C4-2B (cell line): Measurements from ENCODE around the gene AGPS.
"Not testable (repeated sequence)": the region's sequence is repeated elsewhere in the genome, so short reads cannot be mapped to it uniquely, and the experiment has no call there.

Experiments
- ZFX ChIP-seq: fragments of 450-650 bp; IDR thresholded peaks from 2 replicates; pipeline ENCODE4 v1.6.1; 2017
- TF ChIP-seq, protein P1 (sequence below): fragments of 450-650 bp; conservative IDR thresholded peaks from 2 replicates; pipeline ENCODE4 v1.5.1; 2017; ENCODE audit warnings: mild to moderate bottlenecking

DNA sequence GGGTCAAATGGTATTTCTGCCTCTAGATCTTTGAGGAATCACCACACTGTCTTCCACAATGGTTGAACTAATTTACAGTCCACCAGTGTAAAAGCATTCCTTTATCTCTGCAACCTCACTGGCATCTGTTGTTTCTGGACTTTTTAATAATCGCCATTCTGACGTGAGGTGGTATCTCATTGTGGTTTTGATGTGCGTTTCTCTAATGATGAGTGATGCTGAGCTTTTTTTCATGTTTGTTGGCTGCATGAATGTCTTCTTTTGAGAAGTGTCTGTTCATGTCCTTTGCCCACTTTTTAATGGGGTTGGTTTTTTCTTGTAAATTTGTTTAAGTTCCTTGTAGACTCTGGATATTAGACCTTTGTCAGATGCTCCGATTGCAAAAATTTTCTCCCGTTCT lies 32.0 kb downstream of the AGPS start:
- TF ChIP-seq, protein P1, sequence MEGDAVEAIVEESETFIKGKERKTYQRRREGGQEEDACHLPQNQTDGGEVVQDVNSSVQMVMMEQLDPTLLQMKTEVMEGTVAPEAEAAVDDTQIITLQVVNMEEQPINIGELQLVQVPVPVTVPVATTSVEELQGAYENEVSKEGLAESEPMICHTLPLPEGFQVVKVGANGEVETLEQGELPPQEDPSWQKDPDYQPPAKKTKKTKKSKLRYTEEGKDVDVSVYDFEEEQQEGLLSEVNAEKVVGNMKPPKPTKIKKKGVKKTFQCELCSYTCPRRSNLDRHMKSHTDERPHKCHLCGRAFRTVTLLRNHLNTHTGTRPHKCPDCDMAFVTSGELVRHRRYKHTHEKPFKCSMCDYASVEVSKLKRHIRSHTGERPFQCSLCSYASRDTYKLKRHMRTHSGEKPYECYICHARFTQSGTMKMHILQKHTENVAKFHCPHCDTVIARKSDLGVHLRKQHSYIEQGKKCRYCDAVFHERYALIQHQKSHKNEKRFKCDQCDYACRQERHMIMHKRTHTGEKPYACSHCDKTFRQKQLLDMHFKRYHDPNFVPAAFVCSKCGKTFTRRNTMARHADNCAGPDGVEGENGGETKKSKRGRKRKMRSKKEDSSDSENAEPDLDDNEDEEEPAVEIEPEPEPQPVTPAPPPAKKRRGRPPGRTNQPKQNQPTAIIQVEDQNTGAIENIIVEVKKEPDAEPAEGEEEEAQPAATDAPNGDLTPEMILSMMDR: not testable (repeated sequence)
- not testable (repeated sequence) for TF ChIP-seq ZFX
